HepG2 (cell line): ENCODE results near the gene KLB. TPM values are rescaled to one million over a fixed set of nuclear protein-coding genes. Genes with fewer than 3 reads are reported as not detected.
A peak's percentile ranks its signal among the peaks of the same experiment; 100 is the strongest.

Experiments
- ATAC-seq: fragments of 200-7000 bp; cut with Tn5 transposase; 3 replicates; pipeline ENCODE4 v1.9.1; 2020; ENCODE audit warnings: mild to moderate bottlenecking, moderate library complexity
- BruUV-seq: library from RNA; stranded (reverse); fragments of 400-500 nt; replicated peaks from 2 replicates; lab custom pipeline; 2021; lab: Mats Ljungman, UMichigan
- CTCF ChIA-PET: fragments of 300-600 bp; formaldehyde crosslinking; extraction: SDS; loops from one replicate; lab custom pipeline; 2021; ENCODE audit warnings: low total read pairs, inconsistent platforms, low intra/inter-chr PET ratio; lab: Yijun Ruan, JAX
- POLR2A ChIA-PET: fragments of 350-600 bp; sonication (Branson Sonifier 250); formaldehyde crosslinking; loops from one replicate; lab custom pipeline; 2020; ENCODE audit warnings: antibody characterized with exemption, inconsistent platforms; lab: Yijun Ruan, JAX
- DNase-seq: peaks from one replicate; pipeline ENCODE4 v3.0.0-alpha.2; 2015; ENCODE audit warnings: low spot score
- FAIRE-seq: peaks from 3 replicates; lab custom pipeline; 2011; peaks lifted over from hg19 to GRCh38; lab: Jason Lieb, UNC
- H2AFZ ChIP-seq: one replicate; pipeline ENCODE4 v1.6.1; 2011; ENCODE audit warnings: low read length, inconsistent platforms
- H3K27ac ChIP-seq: fragments of 300-600 bp; 3 replicates; pipeline ENCODE4 v1.8.0; 2011; ENCODE audit warnings: mixed run types, mild to moderate bottlenecking, mixed read lengths, low read length, inconsistent platforms; ENCODE audit not compliant: insufficient read depth; ENCODE audit errors: extremely low read length
- H3K27me3 ChIP-seq, 2 experiments: fragments of 200-600 bp in 1 of 2; 2 replicates in 1 of 2; 3 replicates in 1 of 2; pipeline versions ENCODE4 v1.6.0 to v1.8.0; 2011; ENCODE audit warnings: low read length in 2 of 2, mild to moderate bottlenecking in 2 of 2, moderate library complexity in 2 of 2, inconsistent platforms in 1 of 2; ENCODE audit not compliant: insufficient read depth in 2 of 2, control insufficient read depth in 1 of 2
- H3K36me3 ChIP-seq, 2 experiments: fragments of 200-600 bp in 1 of 2; replicated peaks in 1 of 2; 2 replicates in 1 of 2; 3 replicates in 1 of 2; pipeline versions ENCODE4 v1.5.1 to v1.8.0; 2011; ENCODE audit warnings: low read length in 2 of 2, inconsistent platforms in 1 of 2; ENCODE audit not compliant: insufficient read depth in 2 of 2, control insufficient read depth in 1 of 2
- H3K4me1 ChIP-seq: 2 replicates; pipeline ENCODE4 v1.5.1; 2012; ENCODE audit warnings: low read length, inconsistent platforms; ENCODE audit not compliant: insufficient read depth
- H3K4me2 ChIP-seq: 2 replicates; pipeline ENCODE4 v1.6.0; 2011; ENCODE audit warnings: low read depth, low read length, inconsistent platforms
- H3K4me3 ChIP-seq, 3 experiments: fragments of 200-600 bp in 1 of 3; sonication (generic), shearing (Covaris generic) in 1 of 3; replicated peaks in 1 of 3; 2 replicates each; pipeline ENCODE4 v1.5.1; 2011 to 2016; ENCODE audit warnings: low read length in 3 of 3, inconsistent platforms in 2 of 3, low read depth in 2 of 3, mild to moderate bottlenecking in 2 of 3, control low read depth in 1 of 3, mixed read lengths in 1 of 3; ENCODE audit not compliant: insufficient read depth in 1 of 3
- H3K79me2 ChIP-seq: one replicate; pipeline ENCODE4 v1.6.1; 2011; ENCODE audit warnings: low read length, inconsistent platforms; ENCODE audit not compliant: insufficient read depth
- H3K9ac ChIP-seq: 2 replicates; pipeline ENCODE4 v1.6.0; 2011; ENCODE audit warnings: mild to moderate bottlenecking, low read depth, low read length, inconsistent platforms; ENCODE audit not compliant: insufficient read depth
- H3K9me3 ChIP-seq: 2 replicates; pipeline ENCODE4 v1.5.1; 2012; ENCODE audit warnings: mild to moderate bottlenecking, low read length
- H4K20me1 ChIP-seq: 2 replicates; pipeline ENCODE4 v1.6.0; 2011; ENCODE audit warnings: inconsistent platforms, mild to moderate bottlenecking, low read length, moderate library complexity; ENCODE audit not compliant: insufficient read depth
- AGO2 ChIP-seq: fragments of 200-400 bp; formaldehyde crosslinking; optimal IDR thresholded peaks from 2 replicates; pipeline ENCODE3; 2017; ENCODE audit warnings: mild to moderate bottlenecking, low read depth, low read length, moderate library complexity
- FOXJ3 ChIP-seq: sonication (generic); formaldehyde crosslinking; IDR thresholded peaks from 2 replicates; pipeline ENCODE4 v1.4.0; 2020; ENCODE audit warnings: missing genetic modification reagents, mild to moderate bottlenecking, borderline replicate concordance
- MBD4 ChIP-seq: IDR thresholded peaks from 2 replicates; pipeline ENCODE4 v1.6.1; 2012; ENCODE audit warnings: low read length, inconsistent platforms, borderline replicate concordance
- PAF1 ChIP-seq: IDR thresholded peaks from 2 replicates; pipeline ENCODE4 v1.6.1; 2016; ENCODE audit warnings: missing genetic modification reagents, missing compliant biosample characterization
- POLR2G ChIP-seq: fragments of 200-400 bp; formaldehyde crosslinking; IDR thresholded peaks from 2 replicates; pipeline ENCODE4 v1.6.1; 2018; ENCODE audit warnings: mild to moderate bottlenecking, low read depth, low read length, moderate library complexity
- RBFOX2 ChIP-seq: fragments of 200-400 bp; formaldehyde crosslinking; IDR thresholded peaks from 2 replicates; pipeline ENCODE4 v1.6.1; 2017; ENCODE audit warnings: low read depth, mild to moderate bottlenecking, low read length
- RBM22 ChIP-seq: fragments of 200-400 bp; formaldehyde crosslinking; optimal IDR thresholded peaks from 2 replicates; pipeline ENCODE3; 2017; ENCODE audit warnings: mild to moderate bottlenecking, low read length, moderate library complexity
- ZBTB42 ChIP-seq: sonication (generic); formaldehyde crosslinking; IDR thresholded peaks from 2 replicates; pipeline ENCODE4 v1.5.0; 2020; ENCODE audit warnings: mild to moderate bottlenecking, missing genetic modification reagents
- ZNF274 ChIP-seq: sonication (generic); formaldehyde crosslinking; IDR thresholded peaks from 2 replicates; pipeline ENCODE4 v1.5.1; 2020; ENCODE audit warnings: mild to moderate bottlenecking, missing genetic modification reagents
- ZNF816 ChIP-seq: sonication (generic); formaldehyde crosslinking; IDR thresholded peaks from 2 replicates; pipeline ENCODE4 v1.8.0; 2022; ENCODE audit warnings: missing genetic modification reagents, mild to moderate bottlenecking, borderline replicate concordance
- WGBS: methylation state at CpG from one replicate; pipeline ENCODE4 v1.1.6; 2017; ENCODE audit warnings: low lambda C conversion rate; 5-methylcytosine and 5-hydroxymethylcytosine counted together
- in situ Hi-C: cut with HindIII; loops from 2 replicates; pipeline ENCODE4 v1.10.0; 2017; ENCODE audit warnings: low pct_unique_long_range_greater_than_20kb; ENCODE audit not compliant: extremely low pct_ligation_motif_present
- intact Hi-C: fragments of 100-400 bp; cut with micrococcal nuclease; formaldehyde crosslinking; loops from one replicate; pipeline ENCODE4 v1.10.0; 2022; ENCODE audit not compliant: unreplicated experiment
- polyA plus RNA-seq, 8 experiments: library from polyadenylated mRNA; depleted of rRNA in 3 of 8; stranded (reverse) in 7 of 8; unstranded in 1 of 8; fragments of >200 nt; fragmentation: Illumina TruSeq in 4 of 8; extraction: Trizol in 4 of 8; gene quantifications; 2 replicates each; pipeline versions ENCODE4 v1.2.1 to v1.2.3, GENCODE V29; 2011 to 2016; ENCODE audit warnings: low read depth in 4 of 8, missing spikeins in 1 of 8, mixed read lengths in 1 of 8; ENCODE audit not compliant: insufficient read depth in 1 of 8
- total RNA-seq, 5 experiments: library from RNA; depleted of rRNA; stranded (reverse); fragments of >200 nt; fragmentation: Illumina TruSeq; extraction: Trizol; gene quantifications; 2 replicates each; pipeline ENCODE4 v1.2.3, GENCODE V29; 2016; ENCODE audit warnings: low read depth in 1 of 5
- TF ChIP-seq, protein P1 (sequence below): IDR thresholded peaks from 2 replicates; pipeline ENCODE4 v1.6.1; 2018; ENCODE audit warnings: missing genetic modification reagents
- TF ChIP-seq, protein P2 (sequence below): sonication (generic); formaldehyde crosslinking; IDR thresholded peaks from 2 replicates; pipeline ENCODE4 v1.4.0; 2020; ENCODE audit warnings: missing genetic modification reagents

KLB gene
- total and polyA plus RNA-seq, 2 of the 13 experiments (the other 11 are each of a cell fraction or from before 2014, with no cell fraction given), result 25.3 to 82.0 TPM

DNA sequence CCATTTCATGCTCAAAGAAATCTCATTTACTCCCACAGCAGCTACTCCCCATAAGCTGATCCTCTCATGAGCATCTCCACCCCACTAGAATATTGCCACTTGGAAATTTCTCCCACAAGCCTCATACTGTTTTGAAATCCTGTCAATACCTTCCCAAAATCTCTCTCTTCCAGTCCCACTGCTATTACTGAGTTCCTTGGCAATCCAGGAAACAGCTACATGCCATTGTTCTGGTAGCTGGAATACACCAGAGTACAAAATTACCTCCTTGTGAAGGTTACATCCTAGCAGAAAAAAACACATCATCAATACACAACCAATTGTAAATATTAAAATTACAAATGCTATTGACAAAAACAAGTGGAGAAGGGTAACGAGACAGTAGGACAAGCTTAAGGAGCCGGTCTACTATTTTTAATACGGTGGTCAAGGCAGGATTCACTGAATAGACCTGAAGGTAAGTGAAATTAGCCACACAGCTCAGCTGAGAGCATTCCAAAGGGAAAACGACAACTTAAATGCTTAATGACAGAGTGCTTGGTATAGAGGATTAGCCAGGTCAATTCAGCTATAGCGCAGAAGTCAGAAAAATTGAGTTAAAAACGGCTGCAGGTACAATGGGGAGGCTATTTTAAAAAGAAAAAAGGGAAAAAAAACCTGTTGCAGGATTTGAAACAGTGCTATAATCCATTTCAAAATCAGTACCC lies 45.6 kb downstream of the KLB start (continued):
- TF ChIP-seq ZNF816 (CRISPR knock-in tag) (0 out of 2 replicates have a peak, but pooled peaks have one; percentile 25), PAF1 (no peak; the same call in none of the 2 replicates)

DNA sequence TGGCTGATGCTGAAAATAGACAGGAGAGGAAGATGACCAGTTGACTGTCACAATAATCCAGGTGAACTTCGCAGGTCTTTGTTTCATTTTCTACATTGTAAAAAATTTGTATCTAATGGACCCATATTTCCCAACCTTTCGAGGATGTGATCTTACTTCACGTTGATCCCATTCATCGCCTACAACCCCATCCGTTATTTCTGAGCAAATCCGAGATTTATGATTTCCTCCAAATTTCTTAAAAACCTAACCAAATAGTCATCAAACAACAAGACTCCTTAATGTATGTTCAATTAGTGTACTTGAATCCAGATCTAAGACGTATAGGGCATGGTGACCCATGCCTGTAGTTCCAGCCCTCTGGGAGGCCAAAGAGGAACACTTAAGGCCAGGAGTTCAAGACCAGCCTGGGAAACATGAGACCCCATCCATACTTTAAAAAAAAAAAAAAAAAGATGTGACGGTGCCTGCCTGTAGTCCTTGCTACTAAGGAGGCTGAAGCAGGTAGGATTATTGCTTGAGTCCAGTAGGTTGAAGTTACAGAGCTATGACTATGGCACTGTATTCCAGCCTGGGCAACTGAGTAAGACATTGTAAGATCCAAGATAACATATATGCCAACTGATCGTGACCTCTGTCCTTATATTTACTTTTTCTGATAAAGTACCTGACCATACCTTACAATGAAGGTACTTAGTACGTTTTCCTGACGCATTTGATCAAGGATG lies 46.3 kb downstream of the KLB start:
- 95% methylated on average over 11 of the region's 11 CpGs for WGBS
- Histone ChIP-seq H3K79me2 (peaks cover 29% of the 10 kb centered on the region), H3K9ac (no peak overlapping the region), H3K4me3 (no peak overlapping the region), H3K4me1 (peaks cover 82% of the 10 kb centered on the region), H3K4me2 (no peak overlapping the region), H4K20me1 (peaks cover 60% of the 10 kb centered on the region), H3K36me3 (peaks cover 9 to 62% of the 10 kb centered on the region in 2 experiments), H2AFZ (no peak overlapping the region), H3K9me3 (no peaks in the 10 kb centered on the region), H3K27me3 (no peaks in the 10 kb centered on the region; a peak in 1 of 5 replicates), H3K27ac (no peak overlapping the region)
- TF ChIP-seq ZBTB42 (CRISPR knock-in tag) (no peak), MBD4 (0 out of 2 replicates have a peak, but pooled peaks have one; percentile 18), AGO2 (peak; percentile 60), RBFOX2 (peak; percentile 76), POLR2G (peak; percentile 40; the same call in 1 of the 2 replicates), RBM22 (peak; percentile 27), FOXJ3 (CRISPR knock-in tag) (0 out of 2 replicates have a peak, but pooled peaks have one; percentile 28), ZNF274 (no peak)
- TF ChIP-seq, protein P1, sequence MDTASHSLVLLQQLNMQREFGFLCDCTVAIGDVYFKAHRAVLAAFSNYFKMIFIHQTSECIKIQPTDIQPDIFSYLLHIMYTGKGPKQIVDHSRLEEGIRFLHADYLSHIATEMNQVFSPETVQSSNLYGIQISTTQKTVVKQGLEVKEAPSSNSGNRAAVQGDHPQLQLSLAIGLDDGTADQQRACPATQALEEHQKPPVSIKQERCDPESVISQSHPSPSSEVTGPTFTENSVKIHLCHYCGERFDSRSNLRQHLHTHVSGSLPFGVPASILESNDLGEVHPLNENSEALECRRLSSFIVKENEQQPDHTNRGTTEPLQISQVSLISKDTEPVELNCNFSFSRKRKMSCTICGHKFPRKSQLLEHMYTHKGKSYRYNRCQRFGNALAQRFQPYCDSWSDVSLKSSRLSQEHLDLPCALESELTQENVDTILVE (CRISPR knock-in tag), result 0 out of 2 replicates have a peak, but pooled peaks have one; percentile 23
- TF ChIP-seq, protein P2, sequence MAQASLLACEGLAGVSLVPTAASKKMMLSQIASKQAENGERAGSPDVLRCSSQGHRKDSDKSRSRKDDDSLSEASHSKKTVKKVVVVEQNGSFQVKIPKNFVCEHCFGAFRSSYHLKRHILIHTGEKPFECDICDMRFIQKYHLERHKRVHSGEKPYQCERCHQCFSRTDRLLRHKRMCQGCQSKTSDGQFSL, result 0 out of 2 replicates have a peak, but pooled peaks have one; percentile 29
- FAIRE-seq, result no peak
- in situ Hi-C loops (no loop called here), intact Hi-C loops (loop anchor here (5.0 kb wide), 1 partner anchor 271 kb away; the partner anchor contains the start of gene WDR19)
- CTCF ChIA-PET, result no interaction called here
- no TSS peak for BruUV-seq
- ATAC-seq, result no peak
- no peak for DNase-seq
- POLR2A ChIA-PET, result interaction anchor here (0.8 to 3.4 kb wide), 4 partner anchors 23 to 87 kb away, joined by 3 to 20 read pairs (median 6); partner anchors contain the start of genes KLB and RFC1
